Stimulated activated memory B cell treated with anti-CD40 and anti-IgM and Interleukin-4, amounts not matched to agents 10 μg/mL and 1 μg/mL and 100 μg/mL, for 72 hours (primary cell): ENCODE measurements around the gene JCHAIN.
"Not testable (repeated sequence)": the region's sequence is repeated elsewhere in the genome, so short reads cannot be mapped to it uniquely, and the experiment has no call there.

Experiments
- ATAC-seq: fragments of 150-1000 bp; cut with Tn5 transposase; 2 replicates; pipeline ENCODE4 v1.10.0; 2021
- H3K27ac Mint-ChIP-seq: one replicate; pipeline ENCODE4 v1.8.0; 2022; ENCODE audit warnings: mild to moderate bottlenecking, mixed read lengths
- H3K27me3 Mint-ChIP-seq: one replicate; pipeline ENCODE4 v1.8.0; 2022; ENCODE audit warnings: mixed read lengths
- H3K36me3 Mint-ChIP-seq: one replicate; pipeline ENCODE4 v1.8.0; 2022; ENCODE audit warnings: mixed read lengths
- H3K4me1 Mint-ChIP-seq: one replicate; pipeline ENCODE4 v1.8.0; 2022; ENCODE audit warnings: mixed read lengths
- H3K4me3 Mint-ChIP-seq: one replicate; pipeline ENCODE4 v1.8.0; 2022; ENCODE audit warnings: mild to moderate bottlenecking, moderate library complexity, mixed read lengths
- H3K9me3 Mint-ChIP-seq: one replicate; pipeline ENCODE4 v1.8.0; 2022; ENCODE audit warnings: mixed read lengths

The JCHAIN gene

DNA sequence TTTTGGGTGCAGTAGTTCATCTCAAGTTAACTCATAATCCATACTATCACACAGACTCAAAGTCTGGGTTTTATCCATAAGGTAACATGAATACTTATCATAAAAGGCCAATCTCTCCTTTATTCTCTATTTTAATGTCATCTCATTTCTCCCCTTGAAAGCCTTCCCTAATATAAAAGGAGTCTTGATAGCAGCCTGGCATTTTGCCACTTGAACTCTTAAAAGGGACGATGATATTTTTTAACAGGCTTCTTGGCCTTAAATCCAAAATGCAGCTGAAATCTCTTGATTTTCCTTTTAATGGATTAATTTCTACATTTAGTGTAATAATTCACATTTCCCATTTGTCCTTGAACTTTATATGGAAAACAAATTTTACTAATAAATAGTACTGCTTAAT is 8.4 kb upstream of the JCHAIN start:
- ATAC-seq, result no peak
- Mint-ChIP-seq H3K27me3 (no peaks in the 10 kb centered on the region), H3K4me3 (no peak overlapping the region), H3K4me1 (peaks cover 67% of the 10 kb centered on the region), H3K9me3 (no peaks in the 10 kb centered on the region), H3K27ac (peak overlapping the region; percentile 50), H3K36me3 (no peaks in the 10 kb centered on the region)

DNA sequence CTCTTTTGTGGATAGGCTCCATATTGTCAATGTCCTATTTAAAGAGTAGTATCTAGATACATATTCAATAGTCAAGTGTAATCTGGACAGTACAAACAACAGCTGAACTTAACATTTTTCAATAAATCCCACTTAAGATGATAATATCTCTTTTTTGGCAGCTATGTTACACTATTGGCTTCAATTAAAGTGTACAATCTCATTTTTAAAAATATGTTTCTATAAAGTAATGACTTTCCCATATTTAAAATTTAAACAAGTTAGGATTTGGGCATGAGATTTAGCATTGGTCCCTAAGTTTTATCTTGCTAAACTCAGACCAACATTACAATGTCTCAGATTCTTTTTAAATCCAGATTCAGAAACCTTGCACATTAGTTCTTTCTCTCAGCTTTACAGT is 7.9 kb upstream of the JCHAIN start:
- Mint-ChIP-seq H3K27me3 (no peaks in the 10 kb centered on the region), H3K4me1 (peaks cover 67% of the 10 kb centered on the region), H3K27ac (no peak overlapping the region), H3K9me3 (no peaks in the 10 kb centered on the region), H3K36me3 (no peaks in the 10 kb centered on the region), H3K4me3 (no peak overlapping the region)
- ATAC-seq, result no peak

DNA sequence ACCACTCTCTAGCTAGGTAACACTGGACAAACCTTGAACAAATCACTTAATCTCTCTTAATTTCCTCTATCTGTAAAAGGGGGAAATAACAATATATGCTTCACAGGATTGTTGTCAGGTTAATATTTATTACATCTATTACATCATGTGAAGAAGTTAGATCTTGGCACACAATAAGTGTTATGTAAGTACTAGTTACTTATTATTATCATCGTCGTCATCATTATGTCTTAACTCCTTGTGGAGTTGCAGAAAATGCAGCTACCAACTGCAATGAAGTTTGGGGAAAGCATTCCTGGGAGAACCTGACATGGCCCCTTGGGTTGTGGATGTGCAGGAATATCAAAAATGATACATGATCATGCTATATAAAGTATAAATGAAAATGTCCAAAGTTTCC is 4.8 kb upstream of the JCHAIN start:
- no peaks in the 10 kb centered on the region for H3K27me3 Mint-ChIP-seq
- no peaks in the 10 kb centered on the region for H3K36me3 Mint-ChIP-seq
- peaks cover 63% of the 10 kb centered on the region for H3K4me1 Mint-ChIP-seq
- H3K9me3 Mint-ChIP-seq, result no peaks in the 10 kb centered on the region
- H3K27ac Mint-ChIP-seq, result peak overlapping the region; percentile 53
- no peak overlapping the region for H3K4me3 Mint-ChIP-seq
- ATAC-seq, result no peak

DNA sequence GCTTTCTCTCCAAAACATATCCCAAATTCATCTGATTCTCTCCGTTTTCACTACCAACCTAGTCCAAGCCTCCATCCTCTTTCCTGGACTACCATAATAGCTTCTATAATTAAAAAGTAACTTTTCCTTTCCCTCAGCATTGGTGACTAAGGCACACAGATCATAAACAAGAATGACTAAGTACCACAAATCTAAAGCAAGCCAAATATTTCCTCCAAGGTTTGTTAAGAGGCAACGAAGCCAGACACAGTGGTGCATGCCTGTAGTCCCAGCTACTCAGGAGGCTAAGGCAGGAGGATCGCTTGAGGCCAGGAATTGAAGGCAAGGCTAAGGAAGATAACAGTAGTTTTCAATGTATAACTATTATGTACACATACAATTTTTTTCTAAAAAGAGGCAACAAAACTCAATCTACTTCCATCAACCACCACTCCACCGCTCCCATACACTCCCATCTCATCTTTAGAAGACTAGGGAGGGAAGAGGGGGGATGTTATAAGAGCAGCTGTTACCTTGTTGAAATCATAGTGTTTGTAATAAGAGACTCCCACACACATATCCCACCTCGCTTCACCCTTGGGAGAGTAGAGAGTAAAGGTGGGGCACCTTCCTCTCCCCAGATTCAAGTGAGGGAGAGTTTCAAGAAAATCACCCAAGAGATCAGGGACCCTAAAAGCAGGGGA is 4.2 kb upstream of the JCHAIN start:
- no peaks in the 10 kb centered on the region for H3K9me3 Mint-ChIP-seq
- H3K27me3 Mint-ChIP-seq, result no peaks in the 10 kb centered on the region
- ATAC-seq, result no peak
- no peaks in the 10 kb centered on the region for H3K36me3 Mint-ChIP-seq
- peaks cover 57% of the 10 kb centered on the region for H3K4me1 Mint-ChIP-seq
- no peak overlapping the region for H3K4me3 Mint-ChIP-seq
- peak overlapping the region; percentile 53 for H3K27ac Mint-ChIP-seq

DNA sequence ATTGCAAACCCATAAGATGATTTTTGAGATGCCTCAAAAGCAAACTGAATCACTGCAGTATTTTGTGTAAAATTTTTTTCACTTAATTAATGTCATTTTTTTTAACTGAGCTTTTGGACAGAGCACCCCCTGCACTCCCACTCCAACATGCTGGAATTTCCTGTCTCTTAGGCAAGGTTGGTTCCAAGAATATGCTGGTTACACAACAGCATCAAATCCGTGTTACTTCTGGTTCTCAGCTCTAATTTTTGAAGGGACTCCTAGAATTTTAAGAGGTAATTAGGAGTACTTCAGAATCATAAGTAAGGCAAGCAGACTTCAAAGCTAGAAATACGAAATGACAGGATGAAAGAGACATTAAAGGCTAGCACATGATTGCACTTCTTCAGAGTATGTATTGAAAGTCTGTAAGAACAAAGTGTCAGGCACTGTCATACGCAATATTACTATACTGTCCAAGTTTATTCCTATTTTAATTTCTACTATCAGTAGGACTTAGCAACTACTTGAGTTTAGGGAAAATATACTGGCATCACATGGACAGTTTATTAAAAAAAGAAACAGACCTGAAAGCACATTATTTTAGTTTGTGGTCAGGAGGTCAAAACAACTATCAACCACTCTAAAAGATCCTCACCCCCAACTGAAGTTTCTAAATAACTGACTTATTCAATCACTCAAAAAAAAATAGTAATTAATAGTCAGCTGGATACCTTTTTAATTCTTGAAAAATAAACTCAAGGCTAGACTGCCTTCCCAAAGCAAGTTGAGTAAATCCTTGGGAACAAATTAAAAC is 1.6 kb upstream of the JCHAIN start:
- no peak for ATAC-seq
- no peaks in the 10 kb centered on the region for H3K9me3 Mint-ChIP-seq
- no peaks in the 10 kb centered on the region for H3K36me3 Mint-ChIP-seq
- peaks cover 49% of the 10 kb centered on the region for H3K4me1 Mint-ChIP-seq
- peak overlapping the region; percentile 53 for H3K27ac Mint-ChIP-seq
- H3K4me3 Mint-ChIP-seq, result peak overlapping the region; percentile 50
- H3K27me3 Mint-ChIP-seq, result no peaks in the 10 kb centered on the region

DNA sequence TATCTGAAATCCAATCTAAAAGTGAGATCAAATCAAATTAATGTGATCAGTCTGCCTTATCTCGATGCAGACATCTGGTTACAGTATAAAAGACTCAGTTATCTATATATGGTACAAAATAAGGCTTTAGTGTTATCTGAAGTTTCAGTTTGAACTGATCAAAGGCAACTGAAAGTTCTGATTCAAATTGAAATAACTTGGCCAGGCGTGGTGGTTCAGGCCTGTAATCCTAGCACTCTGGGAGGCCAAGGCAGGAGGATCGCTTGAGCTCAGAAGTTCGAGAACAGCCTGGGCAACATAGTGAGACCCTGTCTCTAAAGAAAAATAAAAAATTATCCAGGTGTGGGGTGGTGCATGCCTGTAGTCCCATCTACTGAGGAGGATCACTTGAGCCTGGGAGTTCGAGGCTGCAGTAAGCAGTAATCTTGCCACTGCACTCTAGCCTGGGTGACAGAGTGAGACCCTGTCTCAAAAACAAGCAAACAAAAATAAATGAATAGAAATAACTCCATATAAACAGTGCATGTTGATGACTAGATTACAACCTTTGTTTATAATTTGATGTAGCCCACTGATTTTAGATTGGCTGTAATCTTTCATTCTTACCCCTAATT is 4.9 kb downstream of the JCHAIN start:
- Mint-ChIP-seq H3K36me3 (peaks cover 40% of the 10 kb centered on the region), H3K4me1 (peaks cover 40% of the 10 kb centered on the region), H3K27ac (peak overlapping the region; percentile 32), H3K4me3 (peak overlapping the region; percentile 36)
- ATAC-seq, result peak; percentile 58
- not testable (repeated sequence) for H3K9me3 Mint-ChIP-seq, H3K27me3 Mint-ChIP-seq

DNA sequence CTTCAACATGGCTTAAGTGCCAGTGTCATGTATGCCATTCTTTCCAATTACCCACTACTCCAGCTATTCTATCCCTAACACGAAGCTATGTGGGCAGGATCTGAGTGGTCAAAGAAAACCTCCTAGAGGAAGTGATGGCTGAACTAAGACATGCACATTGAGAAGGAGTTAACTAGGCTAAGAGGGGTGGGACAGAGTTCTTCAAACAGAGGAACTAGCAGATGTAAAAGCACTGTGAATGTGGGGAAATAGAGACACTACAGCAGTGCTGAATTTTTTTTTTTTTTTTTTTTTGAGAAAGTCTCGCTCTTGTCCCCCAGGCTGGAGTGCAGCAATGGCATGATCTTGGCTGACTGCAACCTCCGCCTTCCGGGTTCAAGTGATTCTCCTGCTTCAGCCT is 6.2 kb downstream of the JCHAIN start:
- ATAC-seq, result no peak
- Mint-ChIP-seq H3K9me3 (no peaks in the 10 kb centered on the region), H3K36me3 (peaks cover 40% of the 10 kb centered on the region), H3K27me3 (no peaks in the 10 kb centered on the region), H3K4me3 (peak overlapping the region; percentile 53), H3K27ac (peak overlapping the region; percentile 32), H3K4me1 (peaks cover 39% of the 10 kb centered on the region)

DNA sequence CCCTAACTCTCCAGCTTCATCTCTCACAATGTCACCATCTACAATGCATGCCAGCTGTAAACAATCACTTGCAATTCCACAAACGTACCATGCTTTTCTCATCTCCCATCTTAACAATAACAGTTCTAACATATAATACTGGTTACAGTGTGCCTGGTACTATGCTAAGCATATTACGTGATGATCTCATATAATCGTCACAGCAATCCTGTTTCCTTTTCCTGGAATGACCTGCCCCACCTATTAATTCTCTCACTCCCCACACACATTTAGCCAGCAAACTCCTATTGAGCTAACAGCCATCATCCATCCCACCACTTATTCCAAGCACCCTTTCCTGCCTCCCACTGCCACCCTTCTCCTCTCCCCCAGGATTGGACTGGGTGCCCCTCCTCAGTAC is 7.9 kb downstream of the JCHAIN start:
- Mint-ChIP-seq H3K36me3 (peaks cover 51% of the 10 kb centered on the region), H3K9me3 (no peaks in the 10 kb centered on the region), H3K4me1 (peaks cover 39% of the 10 kb centered on the region), H3K27me3 (no peaks in the 10 kb centered on the region), H3K4me3 (peak overlapping the region; percentile 5), H3K27ac (peak overlapping the region; percentile 42)
- ATAC-seq, result no peak

DNA sequence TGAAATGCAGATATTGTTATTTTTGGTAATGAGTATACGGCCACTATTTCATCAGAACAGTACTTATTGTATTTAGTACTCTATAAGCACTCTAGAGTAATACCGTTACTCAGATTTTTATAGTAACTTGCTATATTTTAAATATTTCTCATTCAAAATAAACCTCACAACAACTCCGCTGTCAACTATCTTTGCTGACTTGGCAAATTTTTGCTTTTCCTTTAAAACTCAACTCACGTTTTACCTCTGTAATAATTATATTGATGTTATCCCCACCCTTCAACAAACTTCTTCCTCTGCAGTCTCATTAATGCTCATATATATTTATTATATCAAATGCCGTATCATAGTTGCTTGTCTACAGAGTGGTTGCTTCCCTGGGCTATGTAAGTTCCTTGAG is 9.0 kb downstream of the JCHAIN start:
- H3K4me1 Mint-ChIP-seq, result peaks cover 39% of the 10 kb centered on the region
- no peak overlapping the region for H3K4me3 Mint-ChIP-seq
- H3K27ac Mint-ChIP-seq, result peak overlapping the region; percentile 42
- no peaks in the 10 kb centered on the region for H3K9me3 Mint-ChIP-seq
- no peak for ATAC-seq
- peaks cover 52% of the 10 kb centered on the region for H3K36me3 Mint-ChIP-seq
- H3K27me3 Mint-ChIP-seq, result no peaks in the 10 kb centered on the region

DNA sequence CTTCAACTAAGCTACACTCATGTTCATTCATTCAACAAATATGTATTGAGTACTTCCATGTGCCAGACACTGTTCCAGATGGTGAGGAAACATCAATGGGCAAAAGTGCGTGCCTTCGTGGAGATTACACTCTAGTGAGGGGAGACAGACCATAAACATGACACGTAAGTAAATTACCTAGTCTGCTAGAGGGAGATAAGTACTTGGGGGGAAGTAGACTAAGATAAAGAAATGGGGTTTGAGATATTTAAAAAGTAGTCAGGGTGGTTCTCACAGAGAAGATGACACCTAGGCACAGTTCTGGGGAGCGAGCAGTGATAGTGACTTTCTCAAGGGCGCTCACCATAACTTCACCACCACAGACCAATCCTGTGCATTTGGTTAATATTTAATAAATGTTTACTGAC is 11.7 kb downstream of the JCHAIN start:
- Mint-ChIP-seq H3K9me3 (no peaks in the 10 kb centered on the region), H3K27me3 (no peaks in the 10 kb centered on the region), H3K36me3 (peaks cover 31% of the 10 kb centered on the region), H3K27ac (no peak overlapping the region), H3K4me1 (peaks cover 24% of the 10 kb centered on the region), H3K4me3 (no peak overlapping the region)
- ATAC-seq, result no peak

DNA sequence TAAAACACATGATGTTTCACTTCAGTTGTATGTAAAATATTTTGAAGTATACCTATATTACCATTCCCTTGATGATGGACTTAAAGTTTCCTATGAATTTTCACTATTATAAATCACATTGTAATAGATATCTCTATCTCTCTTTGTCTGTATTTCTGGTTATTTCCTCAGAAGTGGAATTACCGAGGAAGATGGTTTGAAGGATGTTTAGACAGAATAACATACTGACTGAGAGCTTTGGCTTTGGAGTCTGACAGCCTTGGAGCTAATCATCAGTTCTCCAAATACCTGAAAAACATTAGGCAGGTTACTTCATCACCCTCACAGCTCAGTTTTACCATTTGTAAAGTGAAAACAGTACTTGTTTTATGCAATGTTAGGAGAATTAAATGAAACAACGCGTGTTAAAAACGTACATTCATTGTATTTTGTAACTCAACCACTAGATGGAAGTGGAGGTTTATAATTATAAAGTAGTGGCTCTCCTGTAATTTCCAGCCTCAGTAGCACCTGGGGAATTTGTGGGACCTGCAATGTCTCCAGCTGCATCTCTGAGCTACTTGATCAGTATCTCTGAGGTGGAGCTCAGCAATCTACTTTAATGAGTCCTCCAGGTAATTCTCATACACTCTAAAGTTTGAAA is 14.3 kb downstream of the JCHAIN start:
- H3K9me3 Mint-ChIP-seq, result no peaks in the 10 kb centered on the region

DNA sequence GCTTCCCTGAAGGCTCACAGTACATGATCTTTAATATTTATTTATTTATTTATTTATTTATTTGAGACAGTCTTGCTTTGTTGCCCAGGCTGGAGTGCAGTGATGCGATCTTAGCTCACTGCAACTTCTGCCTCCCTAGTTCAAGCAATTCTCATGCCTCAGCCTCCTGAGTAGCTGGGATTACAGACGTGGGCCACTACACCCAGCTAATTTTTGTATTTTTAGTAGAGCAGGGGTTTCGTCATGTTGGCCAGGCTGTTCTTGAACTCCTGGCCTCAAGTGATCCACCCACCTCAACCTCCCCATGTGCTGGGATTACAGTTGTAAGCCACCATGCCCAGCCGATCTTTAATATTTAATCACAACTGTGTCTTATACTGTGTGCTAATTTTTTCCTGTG is 15.6 kb downstream of the JCHAIN start:
- ATAC-seq, H3K27me3 Mint-ChIP-seq, H3K9me3 Mint-ChIP-seq, H3K4me3 Mint-ChIP-seq: not testable (repeated sequence)
- Mint-ChIP-seq H3K36me3 (peaks cover 12% of the 10 kb centered on the region), H3K27ac (peak overlapping the region; percentile 10), H3K4me1 (peaks cover 14% of the 10 kb centered on the region)

More for the DNA sequence above, 14.3 kb downstream of the JCHAIN start:
- peaks cover 12% of the 10 kb centered on the region for H3K36me3 Mint-ChIP-seq
- no peaks in the 10 kb centered on the region for H3K27me3 Mint-ChIP-seq
- H3K4me1 Mint-ChIP-seq, result peaks cover 14% of the 10 kb centered on the region
- no peak overlapping the region for H3K4me3 Mint-ChIP-seq
- ATAC-seq, result no peak
- no peak overlapping the region for H3K27ac Mint-ChIP-seq

DNA sequence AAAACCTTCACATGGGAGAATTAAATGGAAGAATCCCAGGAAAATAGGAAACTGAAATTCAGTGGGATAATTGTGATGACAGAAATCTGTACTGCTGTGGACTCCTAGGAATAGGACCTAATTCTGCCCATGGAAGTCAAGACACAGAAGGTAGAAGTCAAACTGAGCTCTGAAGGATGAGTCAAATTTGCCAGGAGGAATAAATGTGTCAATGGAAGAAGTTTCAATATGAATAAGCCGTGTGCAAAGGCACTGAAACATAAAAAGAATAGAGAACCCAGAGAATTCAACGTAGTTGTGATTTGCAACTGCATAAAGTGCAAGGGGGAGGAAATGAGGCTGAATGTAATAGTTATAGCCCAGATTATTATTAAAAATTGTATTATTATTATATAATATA is 26.1 kb downstream of the JCHAIN start:
- no peak overlapping the region for H3K4me3 Mint-ChIP-seq
- peaks cover 11% of the 10 kb centered on the region for H3K36me3 Mint-ChIP-seq
- no peak overlapping the region for H3K27ac Mint-ChIP-seq
- peaks cover 16% of the 10 kb centered on the region for H3K4me1 Mint-ChIP-seq
- H3K27me3 Mint-ChIP-seq, result no peaks in the 10 kb centered on the region
- H3K9me3 Mint-ChIP-seq, result no peaks in the 10 kb centered on the region
- no peak for ATAC-seq

DNA sequence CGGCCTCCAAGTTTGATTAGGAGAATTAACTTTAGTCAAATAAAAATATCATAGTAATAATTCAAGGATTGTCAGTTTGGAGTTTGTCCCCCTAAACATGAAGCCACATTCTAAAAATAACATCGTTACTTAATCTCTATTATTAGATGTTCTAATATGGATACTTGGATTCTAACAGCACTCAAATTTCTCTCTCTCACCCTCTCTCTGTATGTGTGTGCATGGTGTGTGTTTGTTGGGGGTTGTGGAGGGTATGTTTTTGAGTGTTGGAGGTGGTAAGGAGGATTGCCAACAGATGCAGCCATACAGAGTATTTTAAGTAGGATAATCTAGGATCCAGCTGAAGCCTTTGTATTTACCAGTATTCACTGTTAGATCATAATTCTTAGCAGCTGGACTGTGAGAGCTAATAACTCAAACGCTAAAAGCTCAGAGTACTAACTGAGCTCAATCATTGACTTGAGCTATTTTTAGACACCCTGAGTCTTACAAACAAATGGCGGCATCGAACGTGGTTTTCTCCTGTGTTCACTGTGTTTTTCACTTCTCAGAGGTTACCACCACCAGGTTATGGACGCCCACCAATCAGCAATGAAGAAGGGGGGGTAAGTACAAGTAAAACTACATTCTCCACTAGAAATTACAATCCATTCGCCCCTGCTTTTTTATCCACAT is 28.9 kb downstream of the JCHAIN start:
- no peak overlapping the region for H3K4me3 Mint-ChIP-seq
- H3K36me3 Mint-ChIP-seq, result peaks cover 15% of the 10 kb centered on the region
- no peaks in the 10 kb centered on the region for H3K9me3 Mint-ChIP-seq
- peak overlapping the region; percentile 57 for H3K27ac Mint-ChIP-seq
- peaks cover 25% of the 10 kb centered on the region for H3K4me1 Mint-ChIP-seq
- no peaks in the 10 kb centered on the region for H3K27me3 Mint-ChIP-seq
- ATAC-seq, result no peak

DNA sequence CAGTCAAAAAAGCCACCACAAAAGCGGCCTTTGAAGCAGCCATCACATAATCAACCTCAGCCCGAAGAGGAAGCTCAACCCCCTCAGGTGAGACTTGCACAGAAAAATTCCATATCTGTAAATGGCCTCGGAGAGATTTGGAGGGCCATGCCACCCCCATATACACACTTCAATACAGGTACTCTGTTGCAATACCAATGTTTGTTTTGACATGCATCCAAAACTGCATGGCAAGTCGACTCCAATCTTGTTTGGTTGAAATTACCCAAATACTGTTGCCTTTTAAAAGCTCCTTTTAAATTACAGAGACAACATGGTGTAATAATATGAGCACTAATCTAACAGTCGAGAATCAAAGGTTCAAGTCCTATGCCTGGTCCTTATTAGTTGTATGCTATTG is 31.8 kb downstream of the JCHAIN start:
- ATAC-seq, result no peak
- H3K27ac Mint-ChIP-seq, result no peak overlapping the region
- H3K4me3 Mint-ChIP-seq, result no peak overlapping the region
- peaks cover 9% of the 10 kb centered on the region for H3K4me1 Mint-ChIP-seq
- H3K27me3 Mint-ChIP-seq, result no peaks in the 10 kb centered on the region
- H3K9me3 Mint-ChIP-seq, result no peaks in the 10 kb centered on the region
- H3K36me3 Mint-ChIP-seq, result peaks cover 7% of the 10 kb centered on the region
